AG04450 (cell line): ENCODE results near the gene MRC1. TPM values are rescaled to one million over a fixed set of nuclear protein-coding genes. Genes with fewer than 3 reads are reported as not detected.
"Not testable (repeated sequence)": the region's sequence is repeated elsewhere in the genome, so short reads cannot be mapped to it uniquely, and the experiment has no call there.

ENCODE experiments used
- CTCF ChIA-PET: fragments of 300-600, 350-600 bp; formaldehyde crosslinking; extraction: SDS; loops from one replicate; lab custom pipeline; 2022; ENCODE audit warnings: antibody characterized with exemption, inconsistent platforms; lab: Charles Lee
- POLR2A ChIA-PET: fragments of 350-600 bp; formaldehyde crosslinking; extraction: SDS; loops from one replicate; lab custom pipeline; 2021; ENCODE audit warnings: antibody characterized with exemption, inconsistent platforms; lab: Yijun Ruan, JAX
- DNase-seq: peaks from one replicate; pipeline ENCODE4 v3.0.0-alpha.2; 2011; ENCODE audit warnings: low read depth, low spot score
- H3K27ac ChIP-seq: one replicate; pipeline ENCODE4 v1.5.1; 2012; ENCODE audit warnings: low read depth, low read length, control low read depth
- H3K27me3 ChIP-seq: one replicate; pipeline ENCODE4 v1.6.0; 2012; ENCODE audit warnings: low read length; ENCODE audit not compliant: control insufficient read depth, insufficient read depth
- H3K4me3 ChIP-seq: 2 replicates; pipeline ENCODE4 v1.5.1; 2011; ENCODE audit warnings: mild to moderate bottlenecking, low read depth, low read length, control low read depth
- H3K9me3 ChIP-seq: 2 replicates; pipeline ENCODE4 v1.5.1; 2012; ENCODE audit warnings: low read length; ENCODE audit not compliant: control insufficient read depth, insufficient read depth
- CTCF ChIP-seq: IDR thresholded peaks from 2 replicates; pipeline ENCODE4 v1.5.1; 2011; ENCODE audit warnings: low read depth, low read length, control low read depth, inconsistent platforms
- polyA plus RNA-seq: library from polyadenylated mRNA; depleted of rRNA; stranded (reverse); fragments of >200 nt; gene quantifications from 2 replicates; pipeline ENCODE4 v1.2.3, GENCODE V29; 2011

The MRC1 gene
- polyA plus RNA-seq, 1 experiment = not detected

- no peak for TF ChIP-seq CTCF
- Histone ChIP-seq H3K27ac (no peak overlapping the region), H3K9me3 (peaks cover 4% of the 10 kb centered on the region; the same call in 1 of the 2 replicates), H3K4me3 (no peak overlapping the region), H3K27me3 (no peaks in the 10 kb centered on the region)
- ChIA-PET CTCF (no interaction called here), POLR2A (no interaction called here)
- no peak for DNase-seq
Observed at GRCh38 chr10:17950726-17951125, 141.6 kb downstream of the MRC1 start.

- Histone ChIP-seq H3K4me3 (no peak within 1 kb of the TSS), H3K27ac (peak within 1 kb of the TSS; percentile 21), H3K9me3 (peaks cover 4% of the 10 kb centered on the region; the same call in 1 of the 2 replicates), H3K27me3 (no peaks in the 10 kb centered on the region)
- CTCF ChIA-PET = no interaction called here
- peak; percentile 37 for DNase-seq
- no peak for TF ChIP-seq CTCF
- POLR2A ChIA-PET = no interaction called here
Observed at GRCh38 chr10:17951868-17952371, 142.8 kb downstream of the MRC1 start, which contains the start of gene SLC39A12. SLC39A12 (plus strand) TSS chr10:17951918; CDS start chr10:17953277, 1,359 bp downstream.

- H3K4me3 ChIP-seq, DNase-seq, H3K9me3 ChIP-seq, H3K27ac ChIP-seq, H3K27me3 ChIP-seq, CTCF ChIA-PET, POLR2A ChIA-PET: not testable (repeated sequence)
Observed at GRCh38 chr10:17954372-17954771, 145.2 kb downstream of the MRC1 start.

GRCh38 chr10:17954861-17955260 is 145.7 kb downstream of the MRC1 start:
- POLR2A ChIA-PET = no interaction called here
- Histone ChIP-seq H3K27me3 (no peaks in the 10 kb centered on the region), H3K4me3 (no peak overlapping the region), H3K27ac (no peak overlapping the region), H3K9me3 (peaks cover 7% of the 10 kb centered on the region)
- no peak for DNase-seq
- CTCF ChIA-PET = interaction anchor here (0.6 kb wide), 1 partner anchor 20 kb away, joined by 4 read pairs; no protein-coding TSS in a partner anchor
- TF ChIP-seq CTCF = no peak

- H3K27me3 ChIP-seq = no peaks in the 10 kb centered on the region
- DNase-seq = no peak
- H3K9me3 ChIP-seq = peaks cover 2% of the 10 kb centered on the region; the same call in 1 of the 2 replicates
- no peak for TF ChIP-seq CTCF
- no peak overlapping the region for H3K4me3 ChIP-seq
- POLR2A ChIA-PET = no interaction called here
- no peak overlapping the region for H3K27ac ChIP-seq
- CTCF ChIA-PET = no interaction called here
Observed at GRCh38 chr10:17958049-17958448, 148.9 kb downstream of the MRC1 start.
